HG03025 (cell line): Measurements from ENCODE around the gene PLIN3.
"Not testable (repeated sequence)": the region's sequence is repeated elsewhere in the genome, so short reads cannot be mapped to it uniquely, and the experiment has no call there.

Experiments
- ATAC-seq: cut with Tn5 transposase; IDR thresholded peaks from one replicate; pipeline ENCODE4 v1.9.1; 2021; ENCODE audit warnings: mild to moderate bottlenecking, moderate library complexity; ENCODE audit not compliant: unreplicated experiment, low FRiP score

The PLIN3 gene

GRCh38 chr19:4867534-4868285 lies at the start of gene PLIN3:
PLIN3 (minus strand) TSS chr19:4867667; CDS start chr19:4861394, 6,273 bp downstream.
- peak; percentile 51 for ATAC-seq

DNA sequence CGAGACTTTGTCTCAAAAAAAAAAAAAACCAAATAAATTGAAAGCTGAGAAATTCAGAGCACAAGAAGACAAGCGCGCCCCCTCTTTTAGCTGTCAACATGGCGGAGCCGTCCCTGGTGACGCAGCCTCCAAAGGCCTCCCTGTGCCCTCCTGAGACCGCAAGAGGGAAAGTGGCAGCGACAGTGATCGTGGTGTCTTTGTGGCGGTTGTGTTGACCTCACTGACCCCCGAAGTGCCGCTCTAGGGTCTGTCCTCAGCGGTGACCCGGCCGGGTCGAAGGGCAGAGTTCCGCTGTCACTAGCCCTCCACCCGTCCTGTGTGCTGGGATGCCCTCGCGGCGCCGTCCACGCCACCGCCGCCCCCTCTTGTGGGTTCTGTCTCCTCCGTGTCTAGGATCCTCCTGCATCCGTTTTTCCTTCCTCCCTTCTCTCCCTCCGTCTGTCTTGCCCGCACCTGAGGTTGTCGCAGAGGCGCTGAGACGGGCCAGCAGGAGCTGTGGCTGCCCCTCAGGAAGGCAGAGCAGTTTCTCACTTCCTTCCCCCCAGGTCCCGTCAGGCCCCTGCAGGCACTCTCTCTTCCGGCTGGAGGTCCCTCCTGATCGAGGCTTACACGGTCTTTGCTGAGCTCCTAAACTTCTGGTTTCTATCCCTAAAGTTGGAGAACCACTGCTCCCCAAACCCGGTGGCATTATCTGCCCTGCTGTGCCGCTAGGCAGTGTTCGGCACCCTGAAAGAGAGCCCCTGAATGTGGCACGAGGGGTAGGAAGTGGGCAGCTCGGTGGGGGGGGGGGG lies 49.0 kb upstream of the PLIN3 start:
- no peak for ATAC-seq

DNA sequence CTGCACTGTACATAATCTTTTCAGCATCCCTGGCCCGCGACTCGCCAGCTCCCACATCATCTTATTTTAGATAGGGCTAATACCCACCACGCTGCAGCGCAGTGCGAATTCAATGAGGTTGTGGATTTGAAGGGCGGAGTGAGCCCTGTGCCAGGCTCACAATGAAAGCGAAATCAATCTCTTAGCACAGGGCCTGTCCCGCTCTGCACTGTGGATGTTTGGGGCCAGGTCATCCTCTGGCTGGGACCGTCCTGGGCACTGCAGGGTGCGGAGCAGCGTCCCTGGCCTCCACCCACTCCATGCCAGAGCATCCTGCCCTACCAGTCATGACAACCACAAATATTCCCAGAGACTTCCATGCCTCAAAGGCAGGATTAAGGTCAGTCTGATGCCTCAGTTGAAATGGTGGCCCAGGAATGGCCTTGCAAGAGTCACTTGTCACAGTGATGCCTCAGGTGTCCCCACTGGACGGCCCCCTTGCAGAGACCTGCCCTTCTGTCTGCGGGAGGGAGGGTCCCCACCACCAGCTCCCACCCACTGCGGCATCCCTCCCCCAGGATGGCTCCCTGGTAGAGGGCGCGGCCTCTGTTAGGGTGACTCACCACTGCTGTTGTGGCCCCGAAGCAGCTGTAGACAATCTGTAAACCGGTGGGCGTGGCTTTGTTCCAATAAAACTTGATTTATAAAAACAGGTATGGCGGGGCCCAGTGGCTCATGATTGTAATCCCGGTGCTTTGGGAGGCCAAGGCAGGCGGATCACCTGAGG lies 47.5 kb upstream of the PLIN3 start:
- ATAC-seq, result no peak

GRCh38 chr19:4913996-4914735 lies 46.7 kb upstream of the PLIN3 start:
- ATAC-seq, result no peak

DNA sequence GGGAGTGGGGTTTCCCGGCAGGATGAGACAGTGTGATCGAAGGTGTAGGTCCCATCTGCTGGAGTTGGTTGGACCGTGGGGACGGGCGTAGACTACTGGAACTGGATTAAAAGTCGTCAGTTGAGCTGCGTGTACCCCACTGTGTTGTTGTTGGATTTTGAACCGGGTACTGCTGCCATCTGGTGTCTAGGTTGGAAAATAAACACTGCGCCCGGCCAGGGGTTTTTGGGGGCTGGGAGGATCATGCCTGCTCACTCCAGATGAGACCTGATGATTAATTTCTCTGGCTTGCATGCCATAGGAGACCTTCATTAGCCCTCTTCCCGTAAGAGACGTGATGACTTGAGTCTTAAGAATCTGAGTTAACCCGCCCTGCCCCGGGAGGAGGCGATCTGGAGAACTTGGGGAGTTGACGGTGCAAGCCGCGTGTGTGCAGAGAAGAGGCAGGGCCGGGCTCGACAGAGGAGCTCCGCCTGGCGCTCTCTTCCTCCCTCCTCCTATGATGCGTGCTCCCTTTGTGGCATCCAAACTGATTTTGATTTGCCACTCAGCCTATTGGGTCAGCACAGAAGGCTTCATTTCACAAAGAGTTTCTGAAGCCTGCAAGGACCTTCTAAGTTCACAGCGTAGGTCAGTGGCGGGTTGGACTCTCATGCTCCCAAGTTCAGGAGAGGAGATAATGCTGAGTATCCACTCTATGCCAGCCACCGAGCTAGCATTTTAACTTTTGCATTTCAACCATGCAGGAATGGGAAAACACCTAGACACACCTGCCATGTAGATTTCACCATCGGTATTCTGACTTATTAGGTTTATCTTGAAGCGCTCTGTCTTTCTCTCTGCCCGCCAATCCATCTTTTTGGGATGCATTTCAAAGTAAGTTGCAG lies 44.6 kb upstream of the PLIN3 start:
- ATAC-seq, result no peak

GRCh38 chr19:4911314-4911713 lies 43.8 kb upstream of the PLIN3 start:
- ATAC-seq, result no peak

- ATAC-seq, result no peak
These were observed 43.3 kb upstream of the PLIN3 start for GRCh38 chr19:4910594-4911281.

- peak; percentile 50 for ATAC-seq
These were observed 42.6 kb upstream of the PLIN3 start for GRCh38 chr19:4909897-4910593.

GRCh38 chr19:4909156-4909896 lies 41.9 kb upstream of the PLIN3 start, which contains the start of gene UHRF1:
UHRF1 (plus strand) TSS chr19:4909501; CDS start chr19:4910886, 1,385 bp downstream.
- no peak for ATAC-seq

DNA sequence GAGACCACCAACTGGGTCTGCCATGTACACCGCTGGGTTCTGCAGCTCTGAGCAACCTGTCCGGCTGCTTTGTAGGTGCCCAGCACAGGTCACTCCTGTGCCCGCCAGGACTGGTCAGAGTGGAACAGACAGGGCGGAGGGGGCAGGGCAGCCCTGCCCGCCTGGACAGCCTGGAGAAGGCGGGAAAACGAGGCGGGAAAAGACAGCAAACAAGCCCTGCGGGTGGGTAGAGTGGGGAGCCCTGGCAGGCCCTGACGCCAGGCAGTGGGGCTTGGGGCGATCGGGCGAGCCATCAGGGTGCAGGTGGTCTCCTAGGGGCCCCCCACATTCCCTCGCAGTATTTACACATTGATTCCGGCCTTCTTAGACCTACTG lies 41.3 kb upstream of the PLIN3 start:
- no peak for ATAC-seq

GRCh38 chr19:4908360-4908759 lies 40.9 kb upstream of the PLIN3 start:
- ATAC-seq, result no peak

- ATAC-seq, result no peak
These were observed 39.5 kb upstream of the PLIN3 start for GRCh38 chr19:4906963-4907362.

DNA sequence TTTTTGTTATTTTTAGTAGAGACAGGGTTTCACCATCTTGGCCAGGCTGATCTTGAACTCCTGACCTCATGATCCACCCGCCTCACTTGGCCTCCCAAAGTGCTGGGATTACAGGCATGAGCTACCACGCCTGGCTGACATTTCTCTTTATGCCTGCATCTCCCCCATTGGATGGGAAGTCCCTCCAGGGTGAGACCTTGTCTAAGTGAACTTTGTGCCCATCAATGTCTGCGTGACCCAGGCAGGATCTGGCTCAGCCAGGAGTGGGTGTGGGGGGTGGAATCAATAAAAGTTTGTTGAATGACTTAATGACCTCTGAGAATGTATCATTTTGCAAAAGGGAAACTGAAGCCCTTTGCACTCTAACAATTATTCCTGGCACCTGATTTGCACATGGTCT lies 37.0 kb upstream of the PLIN3 start:
- no peak for ATAC-seq

DNA sequence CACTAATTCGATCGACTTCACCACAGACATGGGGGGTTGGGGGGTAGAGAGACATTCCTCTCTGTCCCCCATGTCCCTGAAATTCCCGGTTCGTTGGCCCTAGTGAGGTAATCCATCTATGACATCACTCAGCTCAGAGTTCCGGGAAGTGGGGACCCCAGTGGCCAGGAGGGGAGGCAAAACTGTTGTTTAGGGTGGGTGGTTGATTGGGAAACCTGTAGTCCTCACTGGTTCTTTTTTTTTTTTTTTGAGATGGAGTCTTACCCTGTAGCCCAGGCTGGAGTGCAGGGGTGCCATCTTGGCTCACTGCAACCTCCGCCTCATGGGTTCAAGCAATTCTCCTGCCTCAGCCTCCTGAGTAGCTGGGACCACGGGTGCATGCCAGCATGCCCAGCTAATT lies 35.3 kb upstream of the PLIN3 start, which contains the start of gene ARRDC5:
ARRDC5 (minus strand) TSS at position 101 of the 400 bp plus-strand sequence; CDS start at position 30, 71 bp downstream.
- ATAC-seq, result no peak

- not testable (repeated sequence) for ATAC-seq
These were observed 33.4 kb upstream of the PLIN3 start for GRCh38 chr19:4900879-4901278.

GRCh38 chr19:4897146-4897545 lies 29.7 kb upstream of the PLIN3 start:
- no peak for ATAC-seq

DNA sequence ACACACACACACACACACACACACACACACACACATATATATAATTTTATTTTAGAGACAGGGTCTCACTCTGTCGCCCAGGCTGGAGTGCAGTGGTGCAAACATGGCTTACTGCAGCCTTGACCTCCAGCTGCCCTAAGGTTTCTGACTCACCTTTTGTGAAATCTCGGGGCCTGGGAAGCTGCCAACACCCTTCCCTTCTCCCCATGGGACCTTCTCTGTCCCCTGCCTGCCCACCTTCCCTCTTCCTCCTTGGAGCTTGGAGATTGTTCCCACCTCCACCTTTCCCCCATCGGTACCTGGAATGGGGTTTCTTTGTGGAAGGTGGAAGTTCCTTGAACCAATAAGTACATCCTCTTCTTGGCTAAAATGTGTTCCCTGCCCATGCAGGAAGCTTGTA lies 28.9 kb upstream of the PLIN3 start:
- ATAC-seq, result no peak
